GM21515 (cell line): ENCODE measurements around the gene LUC7L.

Source experiments
- ATAC-seq: cut with Tn5 transposase; IDR thresholded peaks from one replicate; pipeline ENCODE4 v1.9.1; 2021; ENCODE audit not compliant: unreplicated experiment

Gene LUC7L

GRCh38 chr16:149024-149660, 80.1 kb downstream of the LUC7L start:
- ATAC-seq = no peak

- ATAC-seq = no peak
Observed at GRCh38 chr16:146646-147045, 82.6 kb downstream of the LUC7L start.

- ATAC-seq = no peak
Observed at GRCh38 chr16:144797-145252, 84.4 kb downstream of the LUC7L start.

GRCh38 chr16:143456-143855, 85.8 kb downstream of the LUC7L start:
- no peak for ATAC-seq

- no peak for ATAC-seq
Observed at GRCh38 chr16:143047-143446, 86.2 kb downstream of the LUC7L start.

- ATAC-seq = no peak
Observed at GRCh38 chr16:142405-142967, 86.8 kb downstream of the LUC7L start.

- no peak for ATAC-seq
Observed at GRCh38 chr16:140175-140857, 88.9 kb downstream of the LUC7L start.
